Immature natural killer cell (primary cell): Measurements from ENCODE around the gene ARL5B. TPM values are rescaled to one million over a fixed set of nuclear protein-coding genes. Genes with fewer than 3 reads are reported as not detected.
"Not testable (repeated sequence)": the region's sequence is repeated elsewhere in the genome, so short reads cannot be mapped to it uniquely, and the experiment has no call there.

Source experiments
- DNase-seq, 3 donors: peaks; one replicate each; pipeline ENCODE4 v3.0.0; 2022; ENCODE audit warnings: mixed read lengths in 1 of 3
- H3K27ac Mint-ChIP-seq, 6 donors: one replicate each; pipeline ENCODE4 v1.8.0; 2020; ENCODE audit warnings: mixed read lengths in 6 of 6, mild to moderate bottlenecking in 5 of 6, inconsistent platforms in 4 of 6, moderate library complexity in 3 of 6
- H3K27me3 Mint-ChIP-seq, 3 donors: one replicate each; pipeline ENCODE4 v1.8.0; 2020 to 2021; ENCODE audit warnings: low read depth in 3 of 3, mild to moderate bottlenecking in 3 of 3, mixed read lengths in 3 of 3, moderate library complexity in 3 of 3, inconsistent platforms in 1 of 3
- H3K36me3 Mint-ChIP-seq, 3 donors: one replicate each; pipeline ENCODE4 v1.8.0; 2020; ENCODE audit warnings: mixed read lengths in 3 of 3, inconsistent platforms in 2 of 3, mild to moderate bottlenecking in 2 of 3
- H3K4me1 Mint-ChIP-seq, 2 donors: one replicate each; pipeline ENCODE4 v1.8.0; 2020; ENCODE audit warnings: inconsistent platforms in 2 of 2, mild to moderate bottlenecking in 2 of 2, mixed read lengths in 2 of 2, moderate library complexity in 1 of 2
- H3K4me3 Mint-ChIP-seq, 5 donors: one replicate each; pipeline ENCODE4 v1.8.0; 2020; ENCODE audit warnings: mild to moderate bottlenecking in 5 of 5, mixed read lengths in 5 of 5, inconsistent platforms in 3 of 5, moderate library complexity in 3 of 5
- H3K9me3 Mint-ChIP-seq, 6 donors: one replicate each; pipeline ENCODE4 v1.8.0; 2020; ENCODE audit warnings: mild to moderate bottlenecking in 6 of 6, mixed read lengths in 6 of 6, inconsistent platforms in 4 of 6, moderate library complexity in 3 of 6
- polyA plus RNA-seq, 3 donors: library from polyadenylated mRNA; unstranded; fragments of 300-500 nt; fragmentation: Illumina TruSeq; gene quantifications; one replicate each; pipeline ENCODE4 v1.2.3, GENCODE V29; 2021

Gene ARL5B
- polyA plus RNA-seq: 1 to 10 TPM in 2 of 3 donors, under 1 TPM in 1; 0.84 to 1.7 (median 1.6) TPM

- peak within 1 kb of the TSS; percentile 94 to 100 (median 98) for H3K4me3 Mint-ChIP-seq
- DNase-seq: peak; percentile 95 to 96 (median 96)
- H3K36me3 Mint-ChIP-seq: peaks cover 0 to 10% (median 5%) of the 10 kb centered on the region in 3 donors
- no peaks in the 10 kb centered on the region for H3K9me3 Mint-ChIP-seq
- H3K27me3 Mint-ChIP-seq: peaks cover 13 to 19% (median 13%) of the 10 kb centered on the region in 3 donors
- H3K4me1 Mint-ChIP-seq: peaks cover 45 to 56% of the 10 kb centered on the region in 2 donors
- H3K27ac Mint-ChIP-seq: peak within 1 kb of the TSS; percentile 97 to 100 (median 98)
Measured at GRCh38 chr10:18659125-18659818, at the start of gene ARL5B. Gene ARL5B (plus strand): TSS chr10:18659431. CDS start chr10:18659638, 207 bp downstream.

- Mint-ChIP-seq H3K27ac (peak overlapping the region in 1 of 6 donors; percentile 44), H3K4me1 (no peaks in the 10 kb centered on the region), H3K27me3 (no peaks in the 10 kb centered on the region), H3K36me3 (peaks cover 16 to 31% (median 30%) of the 10 kb centered on the region in 3 donors), H3K4me3 (no peak overlapping the region), H3K9me3 (no peaks in the 10 kb centered on the region)
- no peak for DNase-seq
Measured at GRCh38 chr10:18610517-18610916, 48.7 kb upstream of the ARL5B start.

- Mint-ChIP-seq H3K4me3 (no peak overlapping the region), H3K9me3 (no peaks in the 10 kb centered on the region), H3K4me1 (no peaks in the 10 kb centered on the region), H3K36me3 (peaks cover 20 to 30% (median 28%) of the 10 kb centered on the region in 3 donors), H3K27ac (peak overlapping the region in 2 of 6 donors; percentile 18 to 35), H3K27me3 (no peaks in the 10 kb centered on the region)
- DNase-seq: no peak
Measured at GRCh38 chr10:18611168-18611567, 48.1 kb upstream of the ARL5B start.

- Mint-ChIP-seq H3K27ac (no peak overlapping the region), H3K27me3 (peaks cover 0 to 2% (median 0%) of the 10 kb centered on the region in 3 donors), H3K4me3 (no peak overlapping the region), H3K36me3 (peaks cover 18 to 47% (median 26%) of the 10 kb centered on the region in 3 donors), H3K9me3 (no peaks in the 10 kb centered on the region), H3K4me1 (no peaks in the 10 kb centered on the region)
- DNase-seq: no peak
Measured at GRCh38 chr10:18615618-18616017, 43.6 kb upstream of the ARL5B start.

- H3K27ac Mint-ChIP-seq: no peak overlapping the region
- no peak for DNase-seq
- no peak overlapping the region for H3K4me3 Mint-ChIP-seq
- H3K4me1 Mint-ChIP-seq: no peaks in the 10 kb centered on the region
- no peaks in the 10 kb centered on the region for H3K9me3 Mint-ChIP-seq
- H3K27me3 Mint-ChIP-seq: peaks cover 0 to 2% (median 0%) of the 10 kb centered on the region in 3 donors
- peaks cover 17 to 43% (median 25%) of the 10 kb centered on the region in 3 donors for H3K36me3 Mint-ChIP-seq
Measured at GRCh38 chr10:18616337-18616736, 42.9 kb upstream of the ARL5B start.

- Mint-ChIP-seq H3K36me3 (peaks cover 12 to 44% (median 26%) of the 10 kb centered on the region in 3 donors), H3K27ac (peak overlapping the region in 1 of 6 donors; percentile 34), H3K4me1 (no peaks in the 10 kb centered on the region), H3K9me3 (no peaks in the 10 kb centered on the region), H3K4me3 (no peak overlapping the region), H3K27me3 (peaks cover 0 to 2% (median 0%) of the 10 kb centered on the region in 3 donors)
- no peak for DNase-seq
Measured at GRCh38 chr10:18619016-18619415, 40.2 kb upstream of the ARL5B start.

- no peaks in the 10 kb centered on the region for H3K4me1 Mint-ChIP-seq
- peaks cover 0 to 2% (median 0%) of the 10 kb centered on the region in 3 donors for H3K27me3 Mint-ChIP-seq
- H3K27ac Mint-ChIP-seq: no peak overlapping the region
- H3K36me3 Mint-ChIP-seq: peaks cover 6 to 36% (median 20%) of the 10 kb centered on the region in 3 donors
- no peaks in the 10 kb centered on the region for H3K9me3 Mint-ChIP-seq
- no peak for DNase-seq
- H3K4me3 Mint-ChIP-seq: no peak overlapping the region
Measured at GRCh38 chr10:18620856-18621255, 38.4 kb upstream of the ARL5B start.

- peaks cover 6 to 25% (median 23%) of the 10 kb centered on the region in 3 donors for H3K36me3 Mint-ChIP-seq
- not testable (repeated sequence) for H3K4me3 Mint-ChIP-seq, H3K27me3 Mint-ChIP-seq, H3K27ac Mint-ChIP-seq, H3K9me3 Mint-ChIP-seq, DNase-seq
- peaks cover 12 to 14% of the 10 kb centered on the region in 2 donors for H3K4me1 Mint-ChIP-seq
Measured at GRCh38 chr10:18623671-18624070, 35.6 kb upstream of the ARL5B start.

GRCh38 chr10:18625886-18626285 lies 33.3 kb upstream of the ARL5B start:
- Mint-ChIP-seq H3K4me1 (peaks cover 12 to 14% of the 10 kb centered on the region in 2 donors), H3K36me3 (peaks cover 0 to 14% (median 13%) of the 10 kb centered on the region in 3 donors), H3K27ac (peak overlapping the region in 1 of 6 donors; percentile 11), H3K4me3 (peak overlapping the region in 4 of 5 donors; percentile 19 to 38 (median 30)), H3K9me3 (no peaks in the 10 kb centered on the region), H3K27me3 (peaks cover 0 to 4% (median 0%) of the 10 kb centered on the region in 3 donors)
- no peak for DNase-seq

GRCh38 chr10:18627452-18628018 lies 31.7 kb upstream of the ARL5B start:
- peaks cover 12 to 14% of the 10 kb centered on the region in 2 donors for H3K4me1 Mint-ChIP-seq

GRCh38 chr10:18632500-18632899 lies 26.7 kb upstream of the ARL5B start:
- H3K4me3 Mint-ChIP-seq, H3K27ac Mint-ChIP-seq, H3K9me3 Mint-ChIP-seq, DNase-seq, H3K27me3 Mint-ChIP-seq, H3K4me1 Mint-ChIP-seq: not testable (repeated sequence)
- peaks cover 0 to 18% (median 13%) of the 10 kb centered on the region in 3 donors for H3K36me3 Mint-ChIP-seq

More at GRCh38 chr10:18627452-18628018, 31.7 kb upstream of the ARL5B start:
- H3K9me3 Mint-ChIP-seq, H3K36me3 Mint-ChIP-seq, H3K27me3 Mint-ChIP-seq: not testable (repeated sequence)
- peak; percentile 65 to 66 (median 65) for DNase-seq
- Mint-ChIP-seq H3K4me3 (peak overlapping the region; percentile 88 to 93 (median 92)), H3K27ac (peak overlapping the region; percentile 78 to 92 (median 90))

- Mint-ChIP-seq H3K9me3 (no peaks in the 10 kb centered on the region), H3K27me3 (peaks cover 0 to 2% (median 0%) of the 10 kb centered on the region in 3 donors), H3K36me3 (peaks cover 0 to 26% (median 10%) of the 10 kb centered on the region in 3 donors), H3K4me3 (no peak overlapping the region), H3K4me1 (no peaks in the 10 kb centered on the region), H3K27ac (no peak overlapping the region)
- no peak for DNase-seq
Measured at GRCh38 chr10:18635995-18636394, 23.2 kb upstream of the ARL5B start.

GRCh38 chr10:18637400-18637799 lies 21.8 kb upstream of the ARL5B start:
- not testable (repeated sequence) for H3K4me3 Mint-ChIP-seq, H3K9me3 Mint-ChIP-seq, DNase-seq, H3K4me1 Mint-ChIP-seq, H3K27me3 Mint-ChIP-seq
- H3K36me3 Mint-ChIP-seq: peaks cover 0 to 26% (median 10%) of the 10 kb centered on the region in 3 donors
- H3K27ac Mint-ChIP-seq: peak overlapping the region in 1 of 6 donors; percentile 49

GRCh38 chr10:18639719-18640118 lies 19.5 kb upstream of the ARL5B start:
- H3K9me3 Mint-ChIP-seq, H3K27ac Mint-ChIP-seq, H3K27me3 Mint-ChIP-seq, DNase-seq, H3K4me1 Mint-ChIP-seq, H3K4me3 Mint-ChIP-seq: not testable (repeated sequence)
- peaks cover 0 to 31% (median 0%) of the 10 kb centered on the region in 3 donors for H3K36me3 Mint-ChIP-seq
